ENCODE data around the gene KCTD5. TPM values are rescaled to one million over a fixed set of nuclear protein-coding genes. Genes with fewer than 3 reads are reported as not detected.
"Not testable (repeated sequence)": the region's sequence is repeated elsewhere in the genome, so short reads cannot be mapped to it uniquely, and the experiment has no call there.

The KCTD5 gene
- total and polyA plus RNA-seq, 4 donors = 9.7 to 15.5 (median 13.7) TPM

DNA sequence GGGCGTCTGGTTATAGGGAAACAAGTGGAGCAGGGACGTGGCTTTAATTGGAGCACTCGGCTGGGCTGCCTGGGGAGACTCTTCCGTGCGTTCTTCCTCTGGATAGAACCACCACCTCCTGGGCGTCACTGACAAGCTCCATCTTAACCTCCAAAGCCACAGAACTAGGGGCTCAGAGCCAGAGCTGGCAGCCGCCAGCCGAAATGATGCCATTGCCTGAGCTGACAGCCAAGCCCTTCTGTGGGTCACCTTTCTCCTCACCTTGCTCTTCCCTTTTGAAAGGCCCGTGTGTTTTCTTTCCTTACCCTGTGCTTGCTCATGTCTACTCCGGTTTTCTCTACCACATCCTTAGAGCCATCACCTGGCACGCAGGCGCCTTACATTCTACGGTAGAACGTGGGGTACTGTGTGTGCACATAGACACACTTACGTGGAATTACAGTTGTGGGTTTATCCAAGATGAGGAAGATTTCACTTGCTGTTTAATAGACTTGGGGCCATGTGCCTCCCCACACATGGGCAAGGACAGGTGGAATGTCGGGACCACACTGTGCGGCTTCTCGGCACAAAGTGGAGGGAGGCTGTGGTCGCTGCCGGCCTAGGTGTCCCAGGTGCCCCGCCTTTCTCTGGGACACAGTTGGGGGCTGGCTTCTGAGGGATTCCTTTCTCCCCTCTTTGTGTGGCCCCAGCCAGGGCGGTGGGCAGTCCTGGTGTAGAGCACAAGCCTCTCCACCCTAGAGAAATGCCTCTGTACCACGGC, 3.9 kb upstream of the KCTD5 start:
- not testable (repeated sequence) for H3K27ac ChIP-seq (ENCODE audit: low read depth in 1 of 2, low read length in 2 of 2); H3K4me3 ChIP-seq (ENCODE audit: low read length in 2 of 2); H3K9me3 ChIP-seq (ENCODE audit: control insufficient read depth, low read length); H3K4me1 ChIP-seq (ENCODE audit: control insufficient read depth in 1 of 2, insufficient read depth in 2 of 2, low read length in 2 of 2); DNase-seq; H3K36me3 ChIP-seq (ENCODE audit: control insufficient read depth in 1 of 2, insufficient read depth in 2 of 2, low read length in 1 of 2); ATAC-seq (ENCODE audit: low FRiP score); H3K27me3 ChIP-seq (ENCODE audit: control insufficient read depth in 1 of 2, insufficient read depth in 2 of 2, low read length in 1 of 2)
- intact Hi-C loops (cut with DNase I) = loop anchor here in 1 of 2 donors (10.0 kb wide), 2 partner anchors 74 to 144 kb away; partner anchors contain the start of genes CEMP1 and PDPK1
- 89 to 90% methylated on average over 10 to 19 of the region's 23 CpGs for whole genome bisulfite sequencing, 2 donors

DNA sequence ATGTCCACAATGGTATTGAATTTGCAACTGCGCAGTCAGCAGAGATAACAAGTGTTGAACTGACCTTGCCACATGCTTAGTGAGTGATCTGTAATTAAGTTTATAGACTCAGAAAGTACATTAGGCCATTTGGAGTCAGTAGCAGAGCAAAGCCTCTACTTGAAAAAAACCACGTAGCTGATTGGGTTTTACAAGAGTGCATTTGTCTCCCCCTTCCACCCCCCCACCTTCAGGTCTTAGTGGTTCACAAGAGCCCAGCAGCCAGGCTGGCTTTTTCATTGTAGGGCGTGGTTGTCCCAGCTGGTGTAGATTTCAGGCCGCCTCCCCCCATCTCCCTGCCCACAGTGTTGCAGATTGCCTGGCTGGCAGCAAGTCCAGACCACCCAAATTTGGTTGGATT, 2.4 kb upstream of the KCTD5 start:
- H3K36me3 ChIP-seq (ENCODE audit: control insufficient read depth in 1 of 2, insufficient read depth in 2 of 2, low read length in 1 of 2); DNase-seq; H3K4me3 ChIP-seq (ENCODE audit: low read length in 2 of 2); H3K9me3 ChIP-seq (ENCODE audit: control insufficient read depth, low read length); H3K27ac ChIP-seq (ENCODE audit: low read depth in 1 of 2, low read length in 2 of 2); H3K27me3 ChIP-seq (ENCODE audit: control insufficient read depth in 1 of 2, insufficient read depth in 2 of 2, low read length in 1 of 2); ATAC-seq (ENCODE audit: low FRiP score); H3K4me1 ChIP-seq (ENCODE audit: control insufficient read depth in 1 of 2, insufficient read depth in 2 of 2, low read length in 2 of 2): not testable (repeated sequence)
- WGBS, 2 donors = 82 to 91% methylated on average over 4 of the region's 4 CpGs
- intact Hi-C loops (cut with DNase I) = loop anchor here in 1 of 2 donors (5.0 to 10.0 kb wide), 3 partner anchors 37 to 145 kb away; partner anchors contain the start of genes CEMP1 and PDPK1

DNA sequence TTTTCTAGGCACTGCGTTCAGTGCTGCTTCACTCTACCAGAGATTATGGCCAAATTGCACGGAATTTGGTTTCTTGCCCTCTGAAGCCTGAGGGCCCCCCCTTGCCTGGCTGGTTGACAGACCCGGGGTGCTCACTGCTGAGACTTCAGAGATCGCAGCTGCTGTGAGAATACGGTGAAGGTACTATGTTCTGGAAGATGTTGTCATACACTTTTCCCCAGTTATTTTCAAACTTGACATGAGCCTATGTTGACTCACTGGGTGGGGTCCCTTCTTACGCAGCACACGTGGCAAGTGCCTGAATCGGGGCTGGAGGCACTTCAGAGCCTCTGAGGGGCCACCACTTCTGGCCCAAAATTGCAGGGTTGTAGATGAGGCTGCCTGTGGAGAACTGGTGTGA, 2.0 kb upstream of the KCTD5 start:
- H3K36me3 ChIP-seq (ENCODE audit: control insufficient read depth in 1 of 2, insufficient read depth in 2 of 2, low read length in 1 of 2); H3K27me3 ChIP-seq (ENCODE audit: control insufficient read depth in 1 of 2, insufficient read depth in 2 of 2, low read length in 1 of 2); H3K27ac ChIP-seq (ENCODE audit: low read depth in 1 of 2, low read length in 2 of 2); H3K9me3 ChIP-seq (ENCODE audit: control insufficient read depth, low read length); H3K4me3 ChIP-seq (ENCODE audit: low read length in 2 of 2); ATAC-seq (ENCODE audit: low FRiP score); H3K4me1 ChIP-seq (ENCODE audit: control insufficient read depth in 1 of 2, insufficient read depth in 2 of 2, low read length in 2 of 2): not testable (repeated sequence)
- DNase-seq = peak in 1 of 2 donors; percentile 7
- intact Hi-C loops (cut with DNase I) = loop anchor here in 1 of 2 donors (5.0 kb wide), 1 partner anchor 37 kb away; no protein-coding TSS in a partner anchor
- WGBS, 2 donors = 90 to 92% methylated on average over 8 of the region's 8 CpGs

DNA sequence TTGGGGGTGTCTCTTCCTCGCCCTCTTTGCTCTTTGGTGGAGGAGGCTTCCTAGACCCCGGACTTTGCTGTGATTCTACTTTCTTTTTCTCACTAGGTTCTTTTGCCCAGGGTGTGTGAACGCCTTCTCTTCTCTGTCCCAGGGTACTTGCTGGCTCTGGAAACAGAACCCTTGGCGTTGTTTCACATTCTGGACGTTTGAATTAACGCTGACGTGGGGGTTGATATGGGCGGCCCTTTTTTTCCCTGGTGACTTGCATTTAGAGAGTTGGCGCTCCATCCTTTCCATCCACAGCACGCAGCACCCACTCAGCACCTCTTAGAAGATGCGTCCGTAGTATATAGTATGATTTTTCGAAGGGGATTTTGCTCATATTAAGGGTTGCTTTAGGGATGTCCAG, 718 bp downstream of the KCTD5 start:
- not testable (repeated sequence) for H3K27ac ChIP-seq (ENCODE audit: low read depth in 1 of 2, low read length in 2 of 2); H3K27me3 ChIP-seq (ENCODE audit: control insufficient read depth in 1 of 2, insufficient read depth in 2 of 2, low read length in 1 of 2); H3K4me1 ChIP-seq (ENCODE audit: control insufficient read depth in 1 of 2, insufficient read depth in 2 of 2, low read length in 2 of 2); H3K36me3 ChIP-seq (ENCODE audit: control insufficient read depth in 1 of 2, insufficient read depth in 2 of 2, low read length in 1 of 2); DNase-seq; H3K9me3 ChIP-seq (ENCODE audit: control insufficient read depth, low read length); ATAC-seq (ENCODE audit: low FRiP score)
- WGBS, 2 donors = 5 to 7% methylated on average over 13 of the region's 13 CpGs
- H3K4me3 ChIP-seq (ENCODE audit: low read length in 2 of 2) = peak overlapping the region; percentile 62 to 73
- intact Hi-C loops (cut with DNase I) = loop anchor here in 1 of 2 donors (5.0 kb wide), 1 partner anchor 34 kb away; no protein-coding TSS in a partner anchor

DNA sequence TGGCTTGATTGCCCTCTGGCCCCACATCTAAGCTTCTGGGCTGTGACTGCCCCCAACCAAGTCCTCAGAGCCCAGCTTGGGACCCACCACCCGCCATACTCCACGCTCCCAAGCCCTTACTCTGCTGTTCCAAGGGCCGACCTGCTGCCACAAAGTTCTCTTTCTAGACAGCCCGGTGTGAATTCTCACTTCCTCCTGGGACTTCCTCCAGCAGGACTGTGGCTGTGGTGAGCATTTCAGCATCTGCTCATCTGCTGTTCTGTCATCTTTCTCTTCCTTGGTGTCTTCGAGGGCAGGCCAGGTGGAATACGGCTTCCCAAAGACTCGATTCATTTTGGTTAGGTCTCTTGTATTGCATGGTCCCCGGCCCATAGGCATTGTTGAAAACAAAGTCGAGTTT, 3.8 kb downstream of the KCTD5 start:
- H3K9me3 ChIP-seq (ENCODE audit: control insufficient read depth, low read length); ATAC-seq (ENCODE audit: low FRiP score); H3K27ac ChIP-seq (ENCODE audit: low read depth in 1 of 2, low read length in 2 of 2); DNase-seq; H3K4me3 ChIP-seq (ENCODE audit: low read length in 2 of 2); H3K27me3 ChIP-seq (ENCODE audit: control insufficient read depth in 1 of 2, insufficient read depth in 2 of 2, low read length in 1 of 2); H3K4me1 ChIP-seq (ENCODE audit: control insufficient read depth in 1 of 2, insufficient read depth in 2 of 2, low read length in 2 of 2); intact Hi-C loops (cut with DNase I); H3K36me3 ChIP-seq (ENCODE audit: control insufficient read depth in 1 of 2, insufficient read depth in 2 of 2, low read length in 1 of 2): not testable (repeated sequence)
- no CpG with 5 or more reads among the region's 9 CpGs for WGBS, 2 donors

DNA sequence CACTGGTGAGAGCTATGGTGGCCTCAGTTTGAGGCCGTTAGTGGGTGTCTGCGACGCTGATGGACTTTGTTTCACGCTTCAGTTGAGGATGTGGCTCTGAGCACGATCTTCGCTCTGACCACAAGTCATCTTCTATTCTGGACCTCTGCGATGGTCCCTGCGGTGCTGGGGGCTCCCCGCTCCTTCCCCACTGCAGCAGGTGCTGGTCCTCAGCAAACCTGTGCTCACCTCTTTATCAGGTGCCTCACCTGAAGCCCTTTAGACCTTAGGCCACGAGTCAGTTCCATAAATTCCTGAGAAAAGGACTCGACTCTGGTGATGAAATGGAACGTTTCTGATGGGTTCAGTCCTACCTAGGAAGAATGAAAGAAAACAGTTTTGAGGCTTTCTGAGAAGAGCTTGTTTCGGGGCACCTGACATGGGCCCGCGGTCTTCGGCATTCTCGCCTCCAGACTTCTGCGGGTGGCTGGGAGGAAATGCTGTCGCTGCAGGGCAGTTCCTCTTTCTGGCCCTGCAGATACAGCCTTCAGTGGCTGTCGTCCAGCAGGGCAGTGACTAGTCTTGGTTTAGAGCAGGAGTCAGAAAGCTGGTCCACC, 4.7 kb downstream of the KCTD5 start:
- Histone ChIP-seq H3K9me3 (ENCODE audit: control insufficient read depth, low read length) (no peaks in the 10 kb centered on the region), H3K4me1 (ENCODE audit: control insufficient read depth in 1 of 2, insufficient read depth in 2 of 2, low read length in 2 of 2) (no peaks in the 10 kb centered on the region), H3K4me3 (ENCODE audit: low read length in 2 of 2) (no peak overlapping the region), H3K27ac (ENCODE audit: low read depth in 1 of 2, low read length in 2 of 2) (no peak overlapping the region), H3K36me3 (ENCODE audit: control insufficient read depth in 1 of 2, insufficient read depth in 2 of 2, low read length in 1 of 2) (no peaks in the 10 kb centered on the region), H3K27me3 (ENCODE audit: control insufficient read depth in 1 of 2, insufficient read depth in 2 of 2, low read length in 1 of 2) (no peaks in the 10 kb centered on the region)
- ATAC-seq (ENCODE audit: low FRiP score) = no peak
- peak; percentile 72 to 87 for DNase-seq
- 86 to 91% methylated on average over 20 of the region's 20 CpGs for WGBS, 2 donors
- intact Hi-C loops (cut with DNase I) = no loop called here

DNA sequence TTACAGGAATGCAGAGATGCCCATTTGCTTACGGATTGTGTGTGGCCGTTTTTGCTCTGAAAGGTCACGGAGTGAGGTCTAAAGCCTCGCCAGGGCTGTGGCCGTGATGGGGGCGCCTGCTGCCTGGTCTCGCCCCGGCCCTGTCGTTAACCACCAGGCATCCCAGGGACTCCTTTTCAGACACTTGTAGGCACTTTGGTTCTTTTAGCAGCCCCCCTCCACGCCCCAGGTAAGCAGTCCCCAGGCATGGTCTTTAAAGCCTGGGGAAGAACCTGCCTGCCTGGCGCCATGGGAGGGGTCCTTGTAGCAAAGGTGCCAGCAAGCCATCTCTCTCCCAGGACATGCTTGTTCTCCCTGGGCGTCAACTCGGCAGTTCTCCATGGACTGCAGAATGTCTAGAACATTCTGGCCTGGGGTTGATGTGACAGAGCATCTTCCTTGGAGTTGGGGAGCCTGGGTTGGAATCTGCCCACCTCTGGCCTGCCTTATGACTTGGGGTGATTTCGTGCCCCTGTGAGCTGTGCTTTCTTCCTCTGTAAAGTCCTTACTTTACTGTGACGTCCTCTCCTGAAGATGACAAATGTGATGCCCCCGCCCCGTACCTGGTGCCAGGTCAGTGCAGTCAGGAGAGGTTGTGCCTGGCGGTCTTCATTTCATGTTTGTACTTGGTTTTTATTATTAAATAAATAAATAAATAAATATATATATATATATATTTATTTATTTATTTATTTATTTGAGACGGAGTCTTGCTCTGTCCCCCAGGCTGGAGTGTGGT, 5.4 kb downstream of the KCTD5 start:
- DNase-seq = peak; percentile 39 to 53
- Histone ChIP-seq H3K4me3 (ENCODE audit: low read length in 2 of 2) (no peak overlapping the region), H3K27me3 (ENCODE audit: control insufficient read depth in 1 of 2, insufficient read depth in 2 of 2, low read length in 1 of 2) (no peaks in the 10 kb centered on the region), H3K9me3 (ENCODE audit: control insufficient read depth, low read length) (no peaks in the 10 kb centered on the region), H3K36me3 (ENCODE audit: control insufficient read depth in 1 of 2, insufficient read depth in 2 of 2, low read length in 1 of 2) (no peaks in the 10 kb centered on the region), H3K4me1 (ENCODE audit: control insufficient read depth in 1 of 2, insufficient read depth in 2 of 2, low read length in 2 of 2) (no peaks in the 10 kb centered on the region), H3K27ac (ENCODE audit: low read depth in 1 of 2, low read length in 2 of 2) (no peak overlapping the region)
- 89 to 93% methylated on average over 19 of the region's 19 CpGs for whole genome bisulfite sequencing, 2 donors
- no peak for ATAC-seq (ENCODE audit: low FRiP score)
- intact Hi-C loops (cut with DNase I) = no loop called here

DNA sequence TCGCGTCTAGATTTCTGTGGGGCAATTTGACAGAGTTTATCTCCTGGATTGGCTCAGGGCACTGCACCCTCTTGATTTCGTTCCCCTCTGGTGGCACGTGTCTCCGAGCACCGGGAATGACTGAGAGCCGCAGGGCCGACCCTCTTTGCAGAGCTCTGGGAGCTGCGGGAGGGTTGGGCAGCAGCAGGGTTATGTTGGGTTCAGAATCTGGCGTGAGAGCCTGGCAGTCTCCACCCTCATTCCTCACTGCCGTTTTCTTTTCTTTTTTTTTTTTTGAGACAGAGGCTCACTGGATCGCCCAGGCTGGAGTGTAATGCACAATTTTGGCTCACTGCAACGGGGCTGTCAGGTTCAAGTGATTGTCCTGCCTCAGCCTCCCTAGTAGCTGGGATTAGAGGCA, 7.1 kb downstream of the KCTD5 start:
- H3K9me3 ChIP-seq (ENCODE audit: control insufficient read depth, low read length); H3K27me3 ChIP-seq (ENCODE audit: control insufficient read depth in 1 of 2, insufficient read depth in 2 of 2, low read length in 1 of 2); intact Hi-C loops (cut with DNase I); H3K36me3 ChIP-seq (ENCODE audit: control insufficient read depth in 1 of 2, insufficient read depth in 2 of 2, low read length in 1 of 2); H3K27ac ChIP-seq (ENCODE audit: low read depth in 1 of 2, low read length in 2 of 2); ATAC-seq (ENCODE audit: low FRiP score); H3K4me1 ChIP-seq (ENCODE audit: control insufficient read depth in 1 of 2, insufficient read depth in 2 of 2, low read length in 2 of 2); H3K4me3 ChIP-seq (ENCODE audit: low read length in 2 of 2): not testable (repeated sequence)
- peak in 1 of 2 donors; percentile 0 for DNase-seq
- WGBS, 2 donors = 6 to 13% methylated on average over 3 to 4 of the region's 13 CpGs
